ENCODE data around the gene RAB11FIP5.

Gene RAB11FIP5

GRCh38 chr2:73033142-73033765, 79.5 kb downstream of the RAB11FIP5 start:
- DNase-seq (ENCODE audit: low spot score) = no peak

- no peak for DNase-seq (ENCODE audit: low spot score)
Measured at GRCh38 chr2:73032702-73033097, 80.0 kb downstream of the RAB11FIP5 start.

GRCh38 chr2:73031725-73032701, 80.7 kb downstream of the RAB11FIP5 start:
- DNase-seq (ENCODE audit: low spot score) = no peak

GRCh38 chr2:73031095-73031678, 81.6 kb downstream of the RAB11FIP5 start:
- DNase-seq (ENCODE audit: low spot score) = no peak

GRCh38 chr2:73028841-73029240, 83.9 kb downstream of the RAB11FIP5 start:
- no peak for DNase-seq (ENCODE audit: low spot score)

GRCh38 chr2:73027340-73027739, 85.4 kb downstream of the RAB11FIP5 start:
- no peak for DNase-seq (ENCODE audit: low spot score)

- DNase-seq (ENCODE audit: low spot score) = no peak
Measured at GRCh38 chr2:73023497-73023896, 89.3 kb downstream of the RAB11FIP5 start.
